ENCODE results near the gene GNAI2. TPM values are rescaled to one million over a fixed set of nuclear protein-coding genes. Genes with fewer than 3 reads are reported as not detected.
A peak's percentile ranks its signal among the peaks of the same experiment; 100 is the strongest.

The GNAI2 gene
- total RNA-seq, 4 donors from 2014 or later = 157 to 305 (median 241) TPM

GRCh38 chr3:50298836-50299637 is 63.0 kb downstream of the GNAI2 start, which contains the start of the genes HYAL3 and NAA80:
Gene HYAL3, minus strand, starts transcription at chr3:50299405. Its CDS starts 3,803 bp downstream, at chr3:50295602.
Gene NAA80, minus strand, starts transcription at chr3:50299405. Its CDS starts 1,942 bp downstream, at chr3:50297463.
- TF ChIP-seq CTCF (IDR thresholded peaks at IDR 0.05) = no peak
- ATAC-seq (ENCODE audit: low FRiP score) (peak; percentile 92), DNase-seq (ENCODE audit: low spot score) (peak; percentile 96)

GRCh38 chr3:50299638-50299928 is 63.6 kb downstream of the GNAI2 start:
- no peak for ATAC-seq (ENCODE audit: low FRiP score)
- TF ChIP-seq CTCF (IDR thresholded peaks at IDR 0.05) = no peak
- DNase-seq (ENCODE audit: low spot score) = no peak

GRCh38 chr3:50299929-50300680 is 64.1 kb downstream of the GNAI2 start:
- TF ChIP-seq CTCF (IDR thresholded peaks at IDR 0.05) = no peak
- DNase-seq (ENCODE audit: low spot score) = no peak
- peak; percentile 1 for ATAC-seq (ENCODE audit: low FRiP score)

GRCh38 chr3:50300681-50301254 is 64.8 kb downstream of the GNAI2 start:
- no peak for TF ChIP-seq CTCF (IDR thresholded peaks at IDR 0.05)
- no peak for ATAC-seq (ENCODE audit: low FRiP score)
- no peak for DNase-seq (ENCODE audit: low spot score)

- no peak for DNase-seq (ENCODE audit: low spot score)
- ATAC-seq (ENCODE audit: low FRiP score) = no peak
- TF ChIP-seq CTCF (IDR thresholded peaks at IDR 0.05) = no peak
Measured at GRCh38 chr3:50302095-50303012, 66.3 kb downstream of the GNAI2 start.

GRCh38 chr3:50303013-50303815 is 67.2 kb downstream of the GNAI2 start, which contains the start of gene HYAL1:
Gene HYAL1, minus strand, starts transcription at chr3:50303574. Its CDS starts 618 bp downstream, at chr3:50302956.
- no peak for TF ChIP-seq CTCF (IDR thresholded peaks at IDR 0.05)
- no peak for ATAC-seq (ENCODE audit: low FRiP score)
- no peak for DNase-seq (ENCODE audit: low spot score)
